GF-D8 (cell line): ENCODE results near the gene NUDT8.

Source experiments
- DNase-seq: peaks from one replicate; lab custom pipeline; 2025; lab: John Stamatoyannopoulos, UW

NUDT8 gene

GRCh38 chr11:67629386-67630227, at the start of gene NUDT8:
NUDT8 (minus strand) TSS chr11:67629937; CDS start chr11:67629911, 26 bp downstream.
- peak; percentile 57 for DNase-seq

GRCh38 chr11:67675058-67675747, 45.5 kb upstream of the NUDT8 start:
- no peak for DNase-seq

GRCh38 chr11:67674442-67674871, 44.7 kb upstream of the NUDT8 start, which contains the start of gene ALDH3B2:
ALDH3B2 (minus strand) TSS chr11:67674623; CDS start chr11:67666935, 7,688 bp downstream.
- DNase-seq, result no peak

- DNase-seq, result no peak
These were observed 44.2 kb upstream of the NUDT8 start for GRCh38 chr11:67673902-67674301.

GRCh38 chr11:67673358-67673757, 43.6 kb upstream of the NUDT8 start:
- DNase-seq, result no peak

- DNase-seq, result no peak
These were observed 41.4 kb upstream of the NUDT8 start for GRCh38 chr11:67671211-67671520.

GRCh38 chr11:67670316-67671210, 40.8 kb upstream of the NUDT8 start:
- DNase-seq, result no peak

- no peak for DNase-seq
These were observed 38.4 kb upstream of the NUDT8 start for GRCh38 chr11:67668192-67668551.

- DNase-seq, result no peak
These were observed 37.9 kb upstream of the NUDT8 start for GRCh38 chr11:67667490-67668191.

- DNase-seq, result no peak
These were observed 37.1 kb upstream of the NUDT8 start for GRCh38 chr11:67666676-67667489.

- DNase-seq, result no peak
These were observed 36.5 kb upstream of the NUDT8 start for GRCh38 chr11:67666303-67666645.

GRCh38 chr11:67665541-67666302, 36.0 kb upstream of the NUDT8 start:
- no peak for DNase-seq

- no peak for DNase-seq
These were observed 35.2 kb upstream of the NUDT8 start for GRCh38 chr11:67664696-67665540.

GRCh38 chr11:67664213-67664585, 34.5 kb upstream of the NUDT8 start:
- no peak for DNase-seq

- no peak for DNase-seq
These were observed 33.9 kb upstream of the NUDT8 start for GRCh38 chr11:67663532-67664212.

- DNase-seq, result no peak
These were observed 33.2 kb upstream of the NUDT8 start for GRCh38 chr11:67662835-67663531.

- no peak for DNase-seq
These were observed 32.6 kb upstream of the NUDT8 start for GRCh38 chr11:67662142-67662834.
